ENCODE results near the gene BORCS6. TPM values are rescaled to one million over a fixed set of nuclear protein-coding genes. Genes with fewer than 3 reads are reported as not detected.

The BORCS6 gene
- total and polyA plus RNA-seq, 2 of the 13 experiments (the other 11 are each of a cell fraction or from before 2014, with no cell fraction given): 2.0 to 5.1 TPM

- TF ChIP-seq ZXDC (CRISPR knock-in tag; IDR thresholded peaks at IDR 0.05) (no peak), ZNF335 (CRISPR knock-in tag; IDR thresholded peaks at IDR 0.05) (no peak), LRRFIP1 (CRISPR knock-in tag; conservative IDR thresholded peaks at IDR 0.05) (no peak), ZFP36L1 (CRISPR knock-in tag; IDR thresholded peaks at IDR 0.05) (no peak), PHF8 (CRISPR knock-in tag; IDR thresholded peaks at IDR 0.05) (no peak), ZNF441 (CRISPR knock-in tag; IDR thresholded peaks at IDR 0.05; ENCODE audit: borderline replicate concordance) (no peak), TEAD3 (CRISPR knock-in tag; optimal IDR thresholded peaks at IDR 0.05; ENCODE audit: borderline replicate concordance) (peak; percentile 78), ZNF547 (CRISPR knock-in tag; IDR thresholded peaks at IDR 0.05) (no peak), MXI1 (IDR thresholded peaks at IDR 0.05; ENCODE audit: borderline replicate concordance, low read depth, low read length) (no peak), ARNT2 (CRISPR knock-in tag; IDR thresholded peaks at IDR 0.05; ENCODE audit: low read depth) (no peak), PRDM4 (CRISPR knock-in tag; IDR thresholded peaks at IDR 0.05; ENCODE audit: borderline replicate concordance) (no peak), ZNF546 (CRISPR knock-in tag; conservative IDR thresholded peaks at IDR 0.05) (no peak), KDM5B (CRISPR knock-in tag; IDR thresholded peaks at IDR 0.05; ENCODE audit: borderline replicate concordance) (peak; percentile 8; the same call in 1 of the 2 replicates), ZFP36 (IDR thresholded peaks at IDR 0.05; ENCODE audit: borderline replicate concordance, low read depth, low read length, partially characterized antibody) (peak; percentile 39)
- TF ChIP-seq, protein P1, sequence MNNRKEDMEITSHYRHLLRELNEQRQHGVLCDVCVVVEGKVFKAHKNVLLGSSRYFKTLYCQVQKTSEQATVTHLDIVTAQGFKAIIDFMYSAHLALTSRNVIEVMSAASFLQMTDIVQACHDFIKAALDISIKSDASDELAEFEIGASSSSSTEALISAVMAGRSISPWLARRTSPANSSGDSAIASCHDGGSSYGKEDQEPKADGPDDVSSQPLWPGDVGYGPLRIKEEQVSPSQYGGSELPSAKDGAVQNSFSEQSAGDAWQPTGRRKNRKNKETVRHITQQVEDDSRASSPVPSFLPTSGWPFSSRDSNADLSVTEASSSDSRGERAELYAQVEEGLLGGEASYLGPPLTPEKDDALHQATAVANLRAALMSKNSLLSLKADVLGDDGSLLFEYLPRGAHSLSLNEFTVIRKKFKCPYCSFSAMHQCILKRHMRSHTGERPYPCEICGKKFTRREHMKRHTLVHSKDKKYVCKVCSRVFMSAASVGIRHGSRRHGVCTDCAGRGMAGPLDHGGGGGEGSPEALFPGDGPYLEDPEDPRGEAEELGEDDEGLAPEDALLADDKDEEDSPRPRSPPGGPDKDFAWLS (CRISPR knock-in tag; IDR thresholded peaks at IDR 0.05; ENCODE audit: borderline replicate concordance): no peak
- TF ChIP-seq, protein P2, sequence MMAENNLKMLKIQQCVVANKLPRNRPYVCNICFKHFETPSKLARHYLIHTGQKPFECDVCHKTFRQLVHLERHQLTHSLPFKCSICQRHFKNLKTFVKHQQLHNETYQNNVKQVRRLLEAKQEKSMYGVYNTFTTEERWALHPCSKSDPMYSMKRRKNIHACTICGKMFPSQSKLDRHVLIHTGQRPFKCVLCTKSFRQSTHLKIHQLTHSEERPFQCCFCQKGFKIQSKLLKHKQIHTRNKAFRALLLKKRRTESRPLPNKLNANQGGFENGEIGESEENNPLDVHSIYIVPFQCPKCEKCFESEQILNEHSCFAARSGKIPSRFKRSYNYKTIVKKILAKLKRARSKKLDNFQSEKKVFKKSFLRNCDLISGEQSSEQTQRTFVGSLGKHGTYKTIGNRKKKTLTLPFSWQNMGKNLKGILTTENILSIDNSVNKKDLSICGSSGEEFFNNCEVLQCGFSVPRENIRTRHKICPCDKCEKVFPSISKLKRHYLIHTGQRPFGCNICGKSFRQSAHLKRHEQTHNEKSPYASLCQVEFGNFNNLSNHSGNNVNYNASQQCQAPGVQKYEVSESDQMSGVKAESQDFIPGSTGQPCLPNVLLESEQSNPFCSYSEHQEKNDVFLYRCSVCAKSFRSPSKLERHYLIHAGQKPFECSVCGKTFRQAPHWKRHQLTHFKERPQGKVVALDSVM (CRISPR knock-in tag; IDR thresholded peaks at IDR 0.05): no peak
These were observed 20.9 kb upstream of the BORCS6 start (continued) for GRCh38 chr17:8210761-8211458.

All from HepG2 (cell line).